Epithelial cell of esophagus (primary cell): ENCODE measurements around the gene KRT15.

Source experiments
- DNase-seq: peaks from one replicate; pipeline ENCODE4 v3.0.0; 2010; ENCODE audit warnings: low read depth
- H3K4me3 ChIP-seq: 2 replicates; pipeline ENCODE4 v1.5.1; 2011; ENCODE audit warnings: mild to moderate bottlenecking, low read length, control low read depth
- TF ChIP-seq, protein P1 (sequence below): IDR thresholded peaks from 2 replicates; pipeline ENCODE4 v1.5.1; 2011; ENCODE audit warnings: low read depth, mild to moderate bottlenecking, low read length, control low read depth, inconsistent platforms; ENCODE audit not compliant: insufficient read depth; ENCODE audit errors: missing control alignments

The KRT15 gene

DNA sequence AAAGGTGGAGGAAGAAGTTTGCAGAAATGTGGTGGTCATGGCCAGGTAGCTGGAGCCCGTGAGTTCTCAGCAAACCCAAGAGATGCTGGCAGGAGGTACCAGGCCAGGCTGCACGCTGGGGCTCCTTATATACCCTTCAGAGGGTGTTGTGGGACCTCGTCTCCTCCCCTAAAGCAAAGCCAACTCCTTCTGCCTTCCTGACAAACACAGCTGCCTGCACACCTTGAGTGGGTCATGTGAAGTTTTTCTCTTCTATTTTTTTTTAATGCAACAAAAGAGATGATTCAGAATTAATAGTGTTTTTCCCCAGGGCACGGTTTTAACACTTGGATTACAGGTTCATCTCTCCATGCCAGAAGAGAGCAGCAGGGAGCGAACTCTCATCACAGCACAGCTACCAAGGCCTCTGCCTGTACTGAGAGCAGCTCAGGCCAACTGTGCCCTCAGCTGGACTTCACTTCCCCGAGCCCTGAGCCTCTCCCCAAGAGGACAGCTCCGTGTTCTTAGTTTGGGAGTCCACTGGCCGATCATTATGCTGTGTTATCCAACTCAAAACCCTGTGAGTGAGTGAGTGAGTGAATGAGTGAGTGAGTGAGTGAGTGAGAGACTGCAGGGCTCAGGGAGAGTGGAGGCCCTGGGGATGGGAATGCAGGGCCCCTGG, at the start of gene KRT15:
KRT15 (minus strand) TSS at position 102 of the 661 bp plus-strand sequence; CDS start at position 39, 63 bp downstream.
- TF ChIP-seq, protein P1, sequence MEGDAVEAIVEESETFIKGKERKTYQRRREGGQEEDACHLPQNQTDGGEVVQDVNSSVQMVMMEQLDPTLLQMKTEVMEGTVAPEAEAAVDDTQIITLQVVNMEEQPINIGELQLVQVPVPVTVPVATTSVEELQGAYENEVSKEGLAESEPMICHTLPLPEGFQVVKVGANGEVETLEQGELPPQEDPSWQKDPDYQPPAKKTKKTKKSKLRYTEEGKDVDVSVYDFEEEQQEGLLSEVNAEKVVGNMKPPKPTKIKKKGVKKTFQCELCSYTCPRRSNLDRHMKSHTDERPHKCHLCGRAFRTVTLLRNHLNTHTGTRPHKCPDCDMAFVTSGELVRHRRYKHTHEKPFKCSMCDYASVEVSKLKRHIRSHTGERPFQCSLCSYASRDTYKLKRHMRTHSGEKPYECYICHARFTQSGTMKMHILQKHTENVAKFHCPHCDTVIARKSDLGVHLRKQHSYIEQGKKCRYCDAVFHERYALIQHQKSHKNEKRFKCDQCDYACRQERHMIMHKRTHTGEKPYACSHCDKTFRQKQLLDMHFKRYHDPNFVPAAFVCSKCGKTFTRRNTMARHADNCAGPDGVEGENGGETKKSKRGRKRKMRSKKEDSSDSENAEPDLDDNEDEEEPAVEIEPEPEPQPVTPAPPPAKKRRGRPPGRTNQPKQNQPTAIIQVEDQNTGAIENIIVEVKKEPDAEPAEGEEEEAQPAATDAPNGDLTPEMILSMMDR = peak; percentile 25
- peak; percentile 94 for DNase-seq
- peak within 1 kb of the TSS; percentile 79 for H3K4me3 ChIP-seq

DNA sequence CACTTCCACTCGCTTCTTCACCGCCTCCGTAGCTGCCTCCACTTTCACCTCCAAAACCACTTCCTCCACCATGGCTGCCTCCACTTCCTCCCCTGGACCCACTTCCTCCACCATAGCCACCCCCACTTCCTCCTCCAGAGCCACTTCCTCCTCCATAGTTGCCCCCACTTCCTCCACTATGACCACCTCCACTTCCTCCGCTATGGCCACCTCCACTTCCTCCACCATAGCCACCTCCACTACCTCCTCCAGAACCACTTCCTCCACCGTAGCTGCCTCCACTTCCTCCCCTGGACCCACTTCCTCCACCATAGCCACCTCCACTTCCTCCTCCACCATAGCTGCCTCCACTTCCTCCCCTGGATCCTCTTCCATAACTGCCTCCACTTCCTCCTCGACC, 48.6 kb upstream of the KRT15 start:
- H3K4me3 ChIP-seq = no peak overlapping the region
- TF ChIP-seq, protein P1 = no peak
- DNase-seq = no peak

- DNase-seq = no peak
- TF ChIP-seq, protein P1 = no peak
- no peak overlapping the region for H3K4me3 ChIP-seq
Observed at GRCh38 chr17:41565338-41565737, 46.6 kb upstream of the KRT15 start.

DNA sequence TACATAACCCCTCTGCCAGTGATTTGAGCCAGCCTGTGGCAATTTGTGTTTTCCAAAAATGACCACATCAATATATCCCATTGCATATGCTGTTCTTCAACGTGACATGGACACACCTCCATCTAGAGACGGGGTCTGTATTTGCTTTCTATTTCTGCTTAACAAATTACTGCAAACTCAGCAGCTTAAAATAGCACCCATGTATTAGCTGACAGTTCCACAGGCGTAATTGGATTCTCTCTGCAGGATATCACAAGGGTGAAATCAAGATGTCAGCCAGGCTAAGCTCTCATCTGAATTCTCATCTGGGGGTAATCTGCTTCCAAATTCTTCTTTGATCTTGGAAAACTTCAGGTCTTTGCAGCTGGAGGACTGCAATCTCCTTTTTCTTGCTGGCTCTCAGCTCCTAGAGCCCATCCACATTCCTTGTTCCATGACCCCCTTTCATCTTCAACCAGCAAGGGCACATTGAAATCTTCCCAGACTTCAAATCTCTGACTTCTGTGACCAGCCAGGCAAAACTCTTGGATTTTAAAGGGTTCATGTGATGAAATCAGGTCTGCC, 45.0 kb upstream of the KRT15 start:
- no peak for DNase-seq
- no peak overlapping the region for H3K4me3 ChIP-seq
- TF ChIP-seq, protein P1 = no peak

DNA sequence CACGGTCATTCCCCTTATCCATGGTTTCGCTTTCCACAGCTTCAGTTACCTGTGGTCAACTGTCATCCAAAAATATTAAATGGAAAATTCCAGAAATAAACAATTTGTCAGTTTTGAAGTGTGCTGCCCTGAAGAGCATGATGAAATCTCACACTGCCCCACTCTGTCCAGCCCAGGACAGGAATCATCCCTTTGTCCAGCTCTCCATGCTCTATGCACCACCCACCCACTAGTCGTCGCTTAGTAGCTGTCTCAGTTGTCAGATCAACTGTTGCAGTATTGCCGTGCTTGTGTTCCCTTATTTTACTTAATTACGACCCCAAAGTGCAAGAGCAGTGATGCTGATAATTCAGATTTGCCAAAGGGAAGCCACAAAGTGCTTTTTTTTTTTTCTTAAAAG, 42.9 kb upstream of the KRT15 start:
- no peak overlapping the region for H3K4me3 ChIP-seq
- TF ChIP-seq, protein P1 = no peak
- DNase-seq = no peak

DNA sequence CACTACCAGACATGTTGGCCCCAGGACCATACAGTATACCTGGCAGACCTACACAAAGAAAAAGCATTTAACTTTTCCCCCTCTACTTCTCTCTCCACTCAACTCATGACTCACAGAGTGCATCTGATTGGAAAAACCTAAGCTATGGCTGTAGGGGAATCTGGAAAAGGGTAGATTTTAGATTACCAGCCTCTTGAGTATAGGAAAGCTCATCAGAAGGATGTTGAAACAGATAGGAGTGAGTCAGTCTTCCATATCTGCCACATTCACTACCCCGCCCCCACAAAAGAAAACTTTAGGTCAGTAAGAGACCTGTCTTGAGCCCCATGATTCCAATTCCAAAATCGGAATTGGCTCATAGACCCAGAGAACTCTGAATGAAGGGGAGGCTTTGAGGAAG, 40.9 kb upstream of the KRT15 start:
- no peak overlapping the region for H3K4me3 ChIP-seq
- TF ChIP-seq, protein P1 = no peak
- DNase-seq = peak; percentile 69

DNA sequence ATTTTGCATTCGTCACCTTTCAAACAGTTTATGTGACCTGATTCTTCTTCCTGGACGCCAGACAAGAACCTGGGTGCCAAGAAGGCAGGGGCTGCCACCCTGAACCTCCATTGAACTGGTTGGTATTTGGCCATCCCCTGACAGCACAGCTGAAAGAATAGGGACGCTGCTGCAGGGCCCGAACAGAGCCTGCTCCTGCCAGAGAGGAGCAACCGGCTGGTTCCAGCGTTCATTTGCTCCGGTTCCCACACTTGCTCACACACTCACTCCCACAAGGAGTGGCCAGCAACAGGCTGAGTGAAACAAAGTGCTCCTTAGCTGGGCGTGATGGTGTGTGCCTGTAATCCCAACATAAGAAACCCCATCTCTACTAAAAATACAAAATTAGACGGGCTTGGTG, 38.2 kb upstream of the KRT15 start:
- TF ChIP-seq, protein P1 = no peak
- DNase-seq = no peak
- H3K4me3 ChIP-seq = no peak overlapping the region
